Medulla oblongata (tissue), 1 donor: Measurements from ENCODE around the gene ATP6V0E1.
"Not testable (repeated sequence)": the region's sequence is repeated elsewhere in the genome, so short reads cannot be mapped to it uniquely, and the experiment has no call there.

Experiments used
- DNase-seq: peaks from one replicate; pipeline ENCODE4 v3.0.0-alpha.2; 2015; ENCODE audit errors: extremely low spot score

The ATP6V0E1 gene

GRCh38 chr5:173004013-173004412 lies 20.4 kb downstream of the ATP6V0E1 start:
- DNase-seq = no peak

- no peak for DNase-seq
These were observed 20.9 kb downstream of the ATP6V0E1 start for GRCh38 chr5:173004447-173004846.

GRCh38 chr5:173010021-173010420 lies 26.4 kb downstream of the ATP6V0E1 start:
- no peak for DNase-seq

- DNase-seq = peak; percentile 83
These were observed 27.2 kb downstream of the ATP6V0E1 start for GRCh38 chr5:173010547-173011464.

- no peak for DNase-seq
These were observed 28.0 kb downstream of the ATP6V0E1 start for GRCh38 chr5:173011566-173011965.

- no peak for DNase-seq
These were observed 29.3 kb downstream of the ATP6V0E1 start for GRCh38 chr5:173012882-173013281.

GRCh38 chr5:173014671-173015070 lies 31.1 kb downstream of the ATP6V0E1 start:
- no peak for DNase-seq

GRCh38 chr5:173015192-173015591 lies 31.6 kb downstream of the ATP6V0E1 start:
- DNase-seq = no peak

- DNase-seq = no peak
These were observed 32.3 kb downstream of the ATP6V0E1 start for GRCh38 chr5:173015598-173016455.

GRCh38 chr5:173016598-173017046 lies 33.1 kb downstream of the ATP6V0E1 start:
- peak; percentile 78 for DNase-seq

- not testable (repeated sequence) for DNase-seq
These were observed 33.5 kb downstream of the ATP6V0E1 start for GRCh38 chr5:173017087-173017486.

GRCh38 chr5:173018358-173018757 lies 34.8 kb downstream of the ATP6V0E1 start:
- DNase-seq = no peak

GRCh38 chr5:173020154-173020581 lies 36.6 kb downstream of the ATP6V0E1 start:
- DNase-seq = no peak

- peak; percentile 69 for DNase-seq
These were observed 37.1 kb downstream of the ATP6V0E1 start for GRCh38 chr5:173020643-173021042.

- no peak for DNase-seq
These were observed 42.1 kb downstream of the ATP6V0E1 start for GRCh38 chr5:173025651-173026050.

- no peak for DNase-seq
These were observed 44.3 kb downstream of the ATP6V0E1 start for GRCh38 chr5:173027905-173028304.

- DNase-seq = no peak
These were observed 45.3 kb downstream of the ATP6V0E1 start for GRCh38 chr5:173028811-173029327.

- DNase-seq = peak; percentile 30
These were observed 45.9 kb downstream of the ATP6V0E1 start for GRCh38 chr5:173029499-173029921.

- DNase-seq = not testable (repeated sequence)
These were observed 48.5 kb downstream of the ATP6V0E1 start for GRCh38 chr5:173032096-173032495.

GRCh38 chr5:173032730-173033129 lies 49.2 kb downstream of the ATP6V0E1 start:
- DNase-seq = no peak

- no peak for DNase-seq
These were observed 50.4 kb downstream of the ATP6V0E1 start for GRCh38 chr5:173033923-173034322.
